K562 (cell line): ENCODE data around the gene TBX10. TPM values are rescaled to one million over a fixed set of nuclear protein-coding genes. Genes with fewer than 3 reads are reported as not detected.

ENCODE experiments used
- BCL6 ChIP-seq: fragments of 250-450 bp; sonication (Bioruptor Pico); IDR thresholded peaks from 2 replicates; pipeline ENCODE4 v1.4.0; 2020
- BHLHE40 ChIP-seq: IDR thresholded peaks from 2 replicates; pipeline ENCODE4 v1.6.1; 2011; ENCODE audit warnings: low read length, improper control_type of control experiment
- CC2D1A ChIP-seq: fragments of 450-650 bp; IDR thresholded peaks from 2 replicates; pipeline ENCODE4 v1.6.1; 2017; ENCODE audit warnings: mild to moderate bottlenecking
- ELF1 ChIP-seq: fragments of 200-800 bp; sonication (Bioruptor generic); IDR thresholded peaks from 2 replicates; pipeline ENCODE4 v1.6.1; 2016; ENCODE audit warnings: missing genetic modification characterization, missing compliant biosample characterization
- ETV1 ChIP-seq: fragments of 450-650 bp; conservative IDR thresholded peaks from 2 replicates; pipeline ENCODE4 v1.6.1; 2016; ENCODE audit warnings: missing genetic modification characterization, control low read depth, low read depth, missing compliant biosample characterization
- KDM1A ChIP-seq, 2 experiments: fragments of 450-650 bp; IDR thresholded peaks; 2 replicates each; pipeline ENCODE4 v1.6.1; 2016; ENCODE audit warnings: mild to moderate bottlenecking in 2 of 2
- MCM5 ChIP-seq: fragments of 450-650 bp; IDR thresholded peaks from 2 replicates; pipeline ENCODE4 v1.6.1; 2016; ENCODE audit warnings: low read depth
- MYNN ChIP-seq, 2 experiments: sonication (generic); formaldehyde crosslinking in 1 of 2; IDR thresholded peaks; 2 replicates each; pipeline versions ENCODE4 v1.5.0 to v1.6.1; 2016 to 2020; ENCODE audit warnings: antibody characterized with exemption in 1 of 2, missing genetic modification reagents in 1 of 2
- POLR2G ChIP-seq: fragments of 200-400 bp; formaldehyde crosslinking; IDR thresholded peaks from 2 replicates; pipeline ENCODE4 v1.6.1; 2017; ENCODE audit warnings: low read depth, mild to moderate bottlenecking, antibody characterized with exemption, low read length, moderate library complexity
- SUPT5H ChIP-seq: fragments of 450-650 bp; IDR thresholded peaks from 2 replicates; pipeline ENCODE4 v1.6.1; 2016
- TCF7L2 ChIP-seq: fragments of 150-350 bp; IDR thresholded peaks from 2 replicates; pipeline ENCODE4 v1.6.1; 2016; ENCODE audit warnings: low read depth, mild to moderate bottlenecking, low read length, moderate library complexity
- XRCC3 ChIP-seq: fragments of 450-650 bp; IDR thresholded peaks from 2 replicates; pipeline ENCODE4 v1.6.1; 2017; ENCODE audit warnings: mild to moderate bottlenecking, moderate library complexity
- XRCC5 ChIP-seq: fragments of 200-400 bp; formaldehyde crosslinking; IDR thresholded peaks from 2 replicates; pipeline ENCODE4 v1.6.1; 2017; ENCODE audit warnings: low read depth, mild to moderate bottlenecking, low read length
- ZFP36 ChIP-seq: fragments of 150-350 bp; IDR thresholded peaks from 2 replicates; pipeline ENCODE4 v1.6.1; 2018; ENCODE audit warnings: low read length, low read depth; ENCODE audit not compliant: partially characterized antibody
- ZNF76 ChIP-seq: fragments of 250-450 bp; sonication (Bioruptor Pico); IDR thresholded peaks from 2 replicates; pipeline ENCODE4 v1.4.0; 2020; ENCODE audit warnings: mild to moderate bottlenecking, moderate library complexity, borderline replicate concordance
- ZNF780A ChIP-seq: fragments of 250-450 bp; sonication (Bioruptor Pico); IDR thresholded peaks from 2 replicates; pipeline ENCODE4 v1.5.0; 2021; ENCODE audit warnings: mild to moderate bottlenecking
- polyA plus RNA-seq, 8 experiments: library from polyadenylated mRNA; depleted of rRNA in 4 of 8; stranded (reverse) in 5 of 8; unstranded in 3 of 8; fragments of >200 nt; fragmentation: Nextera tagmentation in 2 of 8; fragmentation: Illumina TruSeq in 1 of 8; extraction: Ambion mirVana in 2 of 8; extraction: Trizol in 1 of 8; gene quantifications; 2 replicates each; pipeline versions ENCODE4 v1.2.1 to v1.2.3, GENCODE V29; 2011 to 2014; ENCODE audit warnings: inconsistent platforms in 1 of 8, missing spikeins in 1 of 8
- total RNA-seq, 7 experiments: library from RNA; depleted of rRNA in 6 of 7; stranded (reverse); fragments of >200 nt in 6 of 7; fragmentation: Illumina TruSeq in 2 of 7; extraction: Trizol in 2 of 7; gene quantifications; 2 replicates each; pipeline versions ENCODE4 v1.2.1 to v1.2.3, GENCODE V29; 2011 to 2021; ENCODE audit warnings: low replicate concordance in 1 of 7
- TF ChIP-seq, protein P1 (sequence below): sonication (generic); IDR thresholded peaks from 2 replicates; pipeline ENCODE4 v1.6.1; 2016
- TF ChIP-seq, protein P2 (sequence below): fragments of 250-450 bp; sonication (Bioruptor Pico); IDR thresholded peaks from 2 replicates; pipeline ENCODE4 v1.9.0; 2021; ENCODE audit warnings: mild to moderate bottlenecking
- TF ChIP-seq, protein P3 (sequence below): IDR thresholded peaks from 2 replicates; pipeline ENCODE4 v1.6.1; 2011; ENCODE audit warnings: borderline replicate concordance, low read depth, mild to moderate bottlenecking, moderate library complexity, low read length; ENCODE audit not compliant: insufficient read depth, poor library complexity, severe bottlenecking
- TF ChIP-seq, protein P4 (sequence below), 3 experiments: IDR thresholded peaks in 2 of 3; conservative IDR thresholded peaks in 1 of 3; 2 replicates each; pipeline ENCODE4 v1.5.1; 2011 to 2012; ENCODE audit warnings: low read length in 3 of 3, mild to moderate bottlenecking in 3 of 3, control low read depth in 2 of 3, improper control_type of control experiment in 1 of 3, inconsistent platforms in 1 of 3, low read depth in 1 of 3, mixed read lengths in 1 of 3, moderate library complexity in 1 of 3; ENCODE audit not compliant: insufficient read depth in 2 of 3
- TF ChIP-seq, protein P5 (sequence below): fragments of 250-450 bp; sonication (Bioruptor Pico); IDR thresholded peaks from 2 replicates; pipeline ENCODE4 v1.5.0; 2021; ENCODE audit warnings: mild to moderate bottlenecking, borderline replicate concordance

Gene TBX10
- total and polyA plus RNA-seq, 9 of the 15 experiments (the other 6 are each of a cell fraction or from before 2014, with no cell fraction given): not detected

DNA sequence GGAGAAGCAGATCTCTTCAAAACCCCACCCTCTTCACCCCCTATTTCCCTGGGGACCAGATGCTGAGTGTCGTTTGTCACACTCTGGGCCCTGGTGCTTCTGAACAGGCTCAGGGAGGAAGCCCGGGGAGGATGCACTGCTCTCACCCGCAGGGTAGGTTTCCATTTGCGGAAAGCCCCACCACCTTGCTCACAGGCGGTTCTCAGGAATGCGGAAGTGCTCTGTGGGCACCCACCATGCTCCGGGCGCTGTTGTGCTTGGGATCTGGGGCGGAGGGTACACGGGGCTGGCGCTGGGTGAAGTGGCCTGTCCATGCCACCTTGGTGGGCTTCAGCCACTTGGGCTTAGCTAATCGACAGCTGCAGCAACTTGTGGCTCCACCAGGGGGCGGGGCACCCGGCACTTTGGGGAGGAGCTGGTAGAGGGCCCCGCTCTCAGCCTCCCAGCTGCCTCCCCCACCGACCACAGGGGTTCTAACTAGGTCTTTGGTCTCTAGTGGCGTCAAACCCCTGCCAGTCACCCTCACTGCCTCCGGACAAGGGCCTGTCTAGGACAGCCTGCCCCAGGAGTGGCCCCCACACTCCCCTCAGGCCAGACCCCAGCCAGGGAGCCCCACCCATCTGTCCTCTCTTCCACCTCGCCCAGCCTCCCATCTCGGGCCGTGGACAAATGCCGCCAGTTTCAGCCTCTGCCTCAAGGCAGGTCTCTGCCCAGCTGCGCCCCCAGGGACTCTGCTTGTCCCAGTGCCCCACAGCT, 25.4 kb downstream of the TBX10 start (continued):
- TF ChIP-seq, protein P1, sequence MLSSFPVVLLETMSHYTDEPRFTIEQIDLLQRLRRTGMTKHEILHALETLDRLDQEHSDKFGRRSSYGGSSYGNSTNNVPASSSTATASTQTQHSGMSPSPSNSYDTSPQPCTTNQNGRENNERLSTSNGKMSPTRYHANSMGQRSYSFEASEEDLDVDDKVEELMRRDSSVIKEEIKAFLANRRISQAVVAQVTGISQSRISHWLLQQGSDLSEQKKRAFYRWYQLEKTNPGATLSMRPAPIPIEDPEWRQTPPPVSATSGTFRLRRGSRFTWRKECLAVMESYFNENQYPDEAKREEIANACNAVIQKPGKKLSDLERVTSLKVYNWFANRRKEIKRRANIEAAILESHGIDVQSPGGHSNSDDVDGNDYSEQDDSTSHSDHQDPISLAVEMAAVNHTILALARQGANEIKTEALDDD: no peak
- TF ChIP-seq TCF7L2: no peak
- no peak for TF ChIP-seq CC2D1A
- TF ChIP-seq MCM5: no peak
- TF ChIP-seq XRCC3: no peak
- no peak for TF ChIP-seq BCL6 (CRISPR knock-in tag)
- TF ChIP-seq ZNF76 (CRISPR knock-in tag): no peak
- no peak for TF ChIP-seq KDM1A (IDR thresholded peaks at IDR 0.05)
- TF ChIP-seq ZFP36: no peak
- no peak for TF ChIP-seq ETV1 (tag)
- TF ChIP-seq MYNN (IDR thresholded peaks at IDR 0.05): no peak; the same call in none of the 2 replicates
- no peak for TF ChIP-seq MYNN (CRISPR knock-in tag; IDR thresholded peaks at IDR 0.05)
- TF ChIP-seq, protein P2, sequence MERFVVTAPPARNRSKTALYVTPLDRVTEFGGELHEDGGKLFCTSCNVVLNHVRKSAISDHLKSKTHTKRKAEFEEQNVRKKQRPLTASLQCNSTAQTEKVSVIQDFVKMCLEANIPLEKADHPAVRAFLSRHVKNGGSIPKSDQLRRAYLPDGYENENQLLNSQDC (CRISPR knock-in tag): no peak
- peak; percentile 75 for TF ChIP-seq POLR2G
- TF ChIP-seq XRCC5: 0 out of 2 replicates have a peak, but pooled peaks have one; percentile 48
- TF ChIP-seq ELF1 (tag): peak; percentile 74
- 0 out of 2 replicates have a peak, but pooled peaks have one; percentile 29 for TF ChIP-seq SUPT5H
- no peak for TF ChIP-seq ZNF780A (CRISPR knock-in tag)
- TF ChIP-seq BHLHE40: no peak
- TF ChIP-seq, protein P3, sequence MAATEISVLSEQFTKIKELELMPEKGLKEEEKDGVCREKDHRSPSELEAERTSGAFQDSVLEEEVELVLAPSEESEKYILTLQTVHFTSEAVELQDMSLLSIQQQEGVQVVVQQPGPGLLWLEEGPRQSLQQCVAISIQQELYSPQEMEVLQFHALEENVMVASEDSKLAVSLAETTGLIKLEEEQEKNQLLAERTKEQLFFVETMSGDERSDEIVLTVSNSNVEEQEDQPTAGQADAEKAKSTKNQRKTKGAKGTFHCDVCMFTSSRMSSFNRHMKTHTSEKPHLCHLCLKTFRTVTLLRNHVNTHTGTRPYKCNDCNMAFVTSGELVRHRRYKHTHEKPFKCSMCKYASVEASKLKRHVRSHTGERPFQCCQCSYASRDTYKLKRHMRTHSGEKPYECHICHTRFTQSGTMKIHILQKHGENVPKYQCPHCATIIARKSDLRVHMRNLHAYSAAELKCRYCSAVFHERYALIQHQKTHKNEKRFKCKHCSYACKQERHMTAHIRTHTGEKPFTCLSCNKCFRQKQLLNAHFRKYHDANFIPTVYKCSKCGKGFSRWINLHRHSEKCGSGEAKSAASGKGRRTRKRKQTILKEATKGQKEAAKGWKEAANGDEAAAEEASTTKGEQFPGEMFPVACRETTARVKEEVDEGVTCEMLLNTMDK: peak; percentile 82
- TF ChIP-seq, protein P4, sequence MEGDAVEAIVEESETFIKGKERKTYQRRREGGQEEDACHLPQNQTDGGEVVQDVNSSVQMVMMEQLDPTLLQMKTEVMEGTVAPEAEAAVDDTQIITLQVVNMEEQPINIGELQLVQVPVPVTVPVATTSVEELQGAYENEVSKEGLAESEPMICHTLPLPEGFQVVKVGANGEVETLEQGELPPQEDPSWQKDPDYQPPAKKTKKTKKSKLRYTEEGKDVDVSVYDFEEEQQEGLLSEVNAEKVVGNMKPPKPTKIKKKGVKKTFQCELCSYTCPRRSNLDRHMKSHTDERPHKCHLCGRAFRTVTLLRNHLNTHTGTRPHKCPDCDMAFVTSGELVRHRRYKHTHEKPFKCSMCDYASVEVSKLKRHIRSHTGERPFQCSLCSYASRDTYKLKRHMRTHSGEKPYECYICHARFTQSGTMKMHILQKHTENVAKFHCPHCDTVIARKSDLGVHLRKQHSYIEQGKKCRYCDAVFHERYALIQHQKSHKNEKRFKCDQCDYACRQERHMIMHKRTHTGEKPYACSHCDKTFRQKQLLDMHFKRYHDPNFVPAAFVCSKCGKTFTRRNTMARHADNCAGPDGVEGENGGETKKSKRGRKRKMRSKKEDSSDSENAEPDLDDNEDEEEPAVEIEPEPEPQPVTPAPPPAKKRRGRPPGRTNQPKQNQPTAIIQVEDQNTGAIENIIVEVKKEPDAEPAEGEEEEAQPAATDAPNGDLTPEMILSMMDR (IDR thresholded peaks at IDR 0.05 in 2 of 3, conservative IDR thresholded peaks at IDR 0.05 in 1 of 3; ENCODE audit: insufficient read depth in 2 of 3, low read depth in 1 of 3, low read length in 3 of 3): peak; percentile 68 to 89 (median 80)
- TF ChIP-seq, protein P5, sequence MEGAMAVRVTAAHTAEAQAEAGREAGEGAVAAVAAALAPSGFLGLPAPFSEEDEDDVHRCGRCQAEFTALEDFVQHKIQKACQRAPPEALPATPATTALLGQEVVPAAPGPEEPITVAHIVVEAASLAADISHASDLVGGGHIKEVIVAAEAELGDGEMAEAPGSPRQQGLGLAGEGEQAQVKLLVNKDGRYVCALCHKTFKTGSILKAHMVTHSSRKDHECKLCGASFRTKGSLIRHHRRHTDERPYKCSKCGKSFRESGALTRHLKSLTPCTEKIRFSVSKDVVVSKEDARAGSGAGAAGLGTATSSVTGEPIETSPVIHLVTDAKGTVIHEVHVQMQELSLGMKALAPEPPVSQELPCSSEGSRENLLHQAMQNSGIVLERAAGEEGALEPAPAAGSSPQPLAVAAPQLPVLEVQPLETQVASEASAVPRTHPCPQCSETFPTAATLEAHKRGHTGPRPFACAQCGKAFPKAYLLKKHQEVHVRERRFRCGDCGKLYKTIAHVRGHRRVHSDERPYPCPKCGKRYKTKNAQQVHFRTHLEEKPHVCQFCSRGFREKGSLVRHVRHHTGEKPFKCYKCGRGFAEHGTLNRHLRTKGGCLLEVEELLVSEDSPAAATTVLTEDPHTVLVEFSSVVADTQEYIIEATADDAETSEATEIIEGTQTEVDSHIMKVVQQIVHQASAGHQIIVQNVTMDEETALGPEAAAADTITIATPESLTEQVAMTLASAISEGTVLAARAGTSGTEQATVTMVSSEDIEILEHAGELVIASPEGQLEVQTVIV: no peak
